IPS DF 4.7 (cell line): ENCODE results near the gene SUN5.
"Not testable (repeated sequence)": the region's sequence is repeated elsewhere in the genome, so short reads cannot be mapped to it uniquely, and the experiment has no call there.

Experiments used
- DNase-seq: peaks from one replicate; pipeline ENCODE4 v3.0.0-alpha.2; 2013; ENCODE audit warnings: low spot score; ENCODE audit errors: extremely low read depth

The SUN5 gene

GRCh38 chr20:32977281-32978008, 26.8 kb downstream of the SUN5 start:
- no peak for DNase-seq

GRCh38 chr20:32976746-32977145, 27.5 kb downstream of the SUN5 start:
- DNase-seq = no peak

GRCh38 chr20:32975698-32976674, 28.2 kb downstream of the SUN5 start:
- no peak for DNase-seq

GRCh38 chr20:32975121-32975520, 29.1 kb downstream of the SUN5 start:
- DNase-seq = not testable (repeated sequence)

GRCh38 chr20:32974204-32975064, 29.8 kb downstream of the SUN5 start:
- DNase-seq = not testable (repeated sequence)

- no peak for DNase-seq
These were observed 31.0 kb downstream of the SUN5 start for GRCh38 chr20:32973077-32973717.

- DNase-seq = no peak
These were observed 31.8 kb downstream of the SUN5 start for GRCh38 chr20:32972181-32973076.

GRCh38 chr20:32971703-32972161, 32.5 kb downstream of the SUN5 start:
- no peak for DNase-seq

- no peak for DNase-seq
These were observed 33.3 kb downstream of the SUN5 start for GRCh38 chr20:32970973-32971300.

- no peak for DNase-seq
These were observed 33.9 kb downstream of the SUN5 start for GRCh38 chr20:32970115-32970972.

GRCh38 chr20:32969356-32970114, 34.7 kb downstream of the SUN5 start:
- no peak for DNase-seq

GRCh38 chr20:32968478-32969241, 35.6 kb downstream of the SUN5 start:
- DNase-seq = no peak

GRCh38 chr20:32967961-32968457, 36.2 kb downstream of the SUN5 start:
- no peak for DNase-seq

- DNase-seq = no peak
These were observed 37.1 kb downstream of the SUN5 start for GRCh38 chr20:32966881-32967781.

GRCh38 chr20:32966382-32966781, 37.9 kb downstream of the SUN5 start:
- no peak for DNase-seq
